Activated CD8-positive, alpha-beta memory T cell treated with anti-CD3 and anti-CD28 coated beads for 1 hour (primary cell): ENCODE data around the gene PYM1.
"Not testable (repeated sequence)": the region's sequence is repeated elsewhere in the genome, so short reads cannot be mapped to it uniquely, and the experiment has no call there.

Source experiments
- DNase-seq, 2 donors: peaks; one replicate each; pipeline ENCODE4 v3.0.0-alpha.2; 2020; ENCODE audit warnings: low read depth in 1 of 2; ENCODE audit errors: extremely low read depth in 1 of 2

The PYM1 gene

GRCh38 chr12:55940065-55940732, 12.5 kb upstream of the PYM1 start:
- DNase-seq: peak; percentile 65 to 67

GRCh38 chr12:55938826-55939501, 11.3 kb upstream of the PYM1 start:
- DNase-seq: no peak

- no peak for DNase-seq
Observed at GRCh38 chr12:55937981-55938380, 10.3 kb upstream of the PYM1 start.

GRCh38 chr12:55935738-55936151, 8.1 kb upstream of the PYM1 start:
- DNase-seq: no peak

GRCh38 chr12:55934773-55935172, 7.1 kb upstream of the PYM1 start:
- no peak for DNase-seq

GRCh38 chr12:55933799-55934742, 6.4 kb upstream of the PYM1 start:
- no peak for DNase-seq

- no peak for DNase-seq
Observed at GRCh38 chr12:55933169-55933798, 5.6 kb upstream of the PYM1 start.

- no peak for DNase-seq
Observed at GRCh38 chr12:55932551-55932910, 4.8 kb upstream of the PYM1 start.

GRCh38 chr12:55931780-55932550, 4.3 kb upstream of the PYM1 start:
- no peak for DNase-seq

GRCh38 chr12:55931317-55931779, 3.7 kb upstream of the PYM1 start:
- DNase-seq: no peak

GRCh38 chr12:55930771-55931316, 3.1 kb upstream of the PYM1 start, which contains the start of gene DGKA:
DGKA (plus strand) TSS chr12:55931162; CDS start chr12:55936504, 5,342 bp downstream.
- peak; percentile 33 to 44 for DNase-seq

GRCh38 chr12:55929306-55929791, 1.7 kb upstream of the PYM1 start:
- peak; percentile 52 to 64 for DNase-seq

- peak; percentile 66 to 82 for DNase-seq
Observed at GRCh38 chr12:55926738-55927587, 731 bp downstream of the PYM1 start.

GRCh38 chr12:55925870-55926737, 1.6 kb downstream of the PYM1 start:
- DNase-seq: no peak

GRCh38 chr12:55925371-55925770, 2.3 kb downstream of the PYM1 start:
- no peak for DNase-seq

GRCh38 chr12:55923648-55924047, 4.0 kb downstream of the PYM1 start:
- not testable (repeated sequence) for DNase-seq

- no peak for DNase-seq
Observed at GRCh38 chr12:55922126-55922525, 5.6 kb downstream of the PYM1 start.

GRCh38 chr12:55919032-55919431, 8.7 kb downstream of the PYM1 start:
- DNase-seq: not testable (repeated sequence)
